Erythroblast (primary cell): Measurements from ENCODE around the gene ODAM.

Source experiments
- GATA1 ChIP-seq: IDR thresholded peaks from 2 replicates; pipeline ENCODE4 v1.6.1; 2011; ENCODE audit warnings: low read depth, mild to moderate bottlenecking, control low read depth, low read length, moderate library complexity
- POLR2A ChIP-seq: IDR thresholded peaks from 2 replicates; pipeline ENCODE4 v1.6.1; 2011; ENCODE audit warnings: mild to moderate bottlenecking, low read length

- TF ChIP-seq POLR2A (no peak), GATA1 (no peak)
These were observed 2.3 kb downstream of the ODAM start for GRCh38 chr4:70197842-70198241.
